ENCODE data around the gene CAMK1D. TPM values are rescaled to one million over a fixed set of nuclear protein-coding genes. Genes with fewer than 3 reads are reported as not detected.
A peak's percentile ranks its signal among the peaks of the same experiment; 100 is the strongest.

The CAMK1D gene
- total RNA-seq, 6 experiments from 2014 or later, result 5.3 to 10.8 (median 9.5) TPM

DNA sequence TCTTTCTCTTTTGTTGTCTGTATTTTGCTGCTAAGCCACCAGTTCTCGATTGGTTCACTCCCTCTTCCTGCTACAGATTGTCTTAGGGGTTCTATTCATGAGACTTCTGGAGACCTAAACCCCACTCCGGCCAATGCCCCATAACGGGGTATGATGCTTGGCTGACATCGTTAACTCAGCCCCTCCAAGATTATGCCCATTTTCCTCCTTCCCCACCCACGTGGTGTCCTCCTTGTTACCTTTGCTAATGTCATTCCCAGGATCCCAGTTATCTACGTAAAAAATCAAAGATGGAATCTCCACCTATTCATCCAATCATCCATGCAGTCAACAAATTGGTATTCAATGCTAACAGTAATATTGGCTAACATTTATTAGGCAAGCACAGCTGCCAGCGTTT, 228.3 kb downstream of the CAMK1D start:
- DNase-seq (no peak), ATAC-seq (no peak)
- no peaks in the 10 kb centered on the region for H3K9me3 ChIP-seq
- H3K27me3 ChIP-seq, result no peaks in the 10 kb centered on the region
- WGBS (ENCODE audit: insufficient coverage, low coverage, low lambda C conversion rate, missing lambda C conversion rate), result 96% methylated on average over 7 of the region's 7 CpGs
- no peak overlapping the region for H3K4me3 ChIP-seq
- TF ChIP-seq, protein P1, sequence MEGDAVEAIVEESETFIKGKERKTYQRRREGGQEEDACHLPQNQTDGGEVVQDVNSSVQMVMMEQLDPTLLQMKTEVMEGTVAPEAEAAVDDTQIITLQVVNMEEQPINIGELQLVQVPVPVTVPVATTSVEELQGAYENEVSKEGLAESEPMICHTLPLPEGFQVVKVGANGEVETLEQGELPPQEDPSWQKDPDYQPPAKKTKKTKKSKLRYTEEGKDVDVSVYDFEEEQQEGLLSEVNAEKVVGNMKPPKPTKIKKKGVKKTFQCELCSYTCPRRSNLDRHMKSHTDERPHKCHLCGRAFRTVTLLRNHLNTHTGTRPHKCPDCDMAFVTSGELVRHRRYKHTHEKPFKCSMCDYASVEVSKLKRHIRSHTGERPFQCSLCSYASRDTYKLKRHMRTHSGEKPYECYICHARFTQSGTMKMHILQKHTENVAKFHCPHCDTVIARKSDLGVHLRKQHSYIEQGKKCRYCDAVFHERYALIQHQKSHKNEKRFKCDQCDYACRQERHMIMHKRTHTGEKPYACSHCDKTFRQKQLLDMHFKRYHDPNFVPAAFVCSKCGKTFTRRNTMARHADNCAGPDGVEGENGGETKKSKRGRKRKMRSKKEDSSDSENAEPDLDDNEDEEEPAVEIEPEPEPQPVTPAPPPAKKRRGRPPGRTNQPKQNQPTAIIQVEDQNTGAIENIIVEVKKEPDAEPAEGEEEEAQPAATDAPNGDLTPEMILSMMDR (IDR thresholded peaks at IDR 0.05), result no peak
- TF ChIP-seq POLR2A (IDR thresholded peaks at IDR 0.05), result no peak
- H3K36me3 ChIP-seq, result no peaks in the 10 kb centered on the region
- intact Hi-C loops (cut with DNase I), result no loop called here
- H3K4me1 ChIP-seq, result peaks cover 0 to 5% (median 0%) of the 10 kb centered on the region in 4 donors
- H3K27ac ChIP-seq, result no peak overlapping the region

DNA sequence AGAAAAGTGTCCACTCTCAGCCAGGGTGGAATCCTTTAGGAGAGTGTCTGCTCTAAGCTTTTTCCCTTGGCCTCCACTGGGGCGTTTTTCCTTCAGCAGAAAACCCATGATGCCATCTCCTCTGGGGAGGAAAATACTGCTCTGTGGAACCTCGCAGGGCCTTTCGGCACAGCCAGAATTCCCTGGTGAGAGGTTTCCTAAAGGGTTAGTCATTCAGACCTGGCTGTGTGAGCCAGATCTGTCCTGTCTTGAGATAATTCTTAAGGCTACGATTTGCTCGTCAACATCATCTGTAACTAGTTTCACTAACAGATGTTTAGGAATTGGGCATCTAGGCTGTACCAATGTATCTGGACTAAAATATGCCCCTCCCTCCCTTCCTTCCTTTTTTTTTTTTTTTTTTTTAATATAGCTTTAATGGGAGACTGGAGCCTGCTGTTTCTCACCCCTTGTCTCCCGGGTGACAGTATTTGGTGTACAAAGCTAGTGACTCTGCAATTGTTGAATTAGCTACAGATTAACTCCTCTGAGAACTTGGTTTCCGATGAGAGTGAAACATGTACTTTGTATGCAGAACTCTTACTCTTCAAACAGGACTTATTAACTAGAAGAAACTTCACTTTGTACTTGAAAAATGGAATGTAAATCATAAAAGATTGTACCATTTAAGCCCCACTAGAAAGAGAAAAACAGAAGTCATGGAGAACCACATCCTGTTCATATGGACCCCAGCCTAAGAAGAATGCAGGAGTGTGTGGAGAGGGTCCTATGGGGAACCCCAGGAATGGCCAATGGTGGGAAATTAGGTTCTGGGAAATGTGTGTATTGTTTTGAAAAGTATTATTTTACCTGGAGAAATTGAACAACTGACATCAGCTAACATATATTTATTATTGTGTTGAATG, 230.9 kb downstream of the CAMK1D start:
- intact Hi-C loops (cut with DNase I), result no loop called here
- TF ChIP-seq, protein P1 (IDR thresholded peaks at IDR 0.05), result no peak
- TF ChIP-seq POLR2A (IDR thresholded peaks at IDR 0.05), result no peak
- Histone ChIP-seq H3K9me3 (no peaks in the 10 kb centered on the region), H3K4me3 (no peak overlapping the region), H3K36me3 (no peaks in the 10 kb centered on the region), H3K27me3 (no peaks in the 10 kb centered on the region), H3K27ac (no peak overlapping the region), H3K4me1 (peaks cover 0 to 5% (median 0%) of the 10 kb centered on the region in 4 donors)
- ATAC-seq (peak in 3 of 4 donors; percentile 62 to 87 (median 63)), DNase-seq (no peak)
- WGBS (ENCODE audit: insufficient coverage, low coverage, low lambda C conversion rate, missing lambda C conversion rate), result 42% methylated on average over 7 of the region's 7 CpGs

DNA sequence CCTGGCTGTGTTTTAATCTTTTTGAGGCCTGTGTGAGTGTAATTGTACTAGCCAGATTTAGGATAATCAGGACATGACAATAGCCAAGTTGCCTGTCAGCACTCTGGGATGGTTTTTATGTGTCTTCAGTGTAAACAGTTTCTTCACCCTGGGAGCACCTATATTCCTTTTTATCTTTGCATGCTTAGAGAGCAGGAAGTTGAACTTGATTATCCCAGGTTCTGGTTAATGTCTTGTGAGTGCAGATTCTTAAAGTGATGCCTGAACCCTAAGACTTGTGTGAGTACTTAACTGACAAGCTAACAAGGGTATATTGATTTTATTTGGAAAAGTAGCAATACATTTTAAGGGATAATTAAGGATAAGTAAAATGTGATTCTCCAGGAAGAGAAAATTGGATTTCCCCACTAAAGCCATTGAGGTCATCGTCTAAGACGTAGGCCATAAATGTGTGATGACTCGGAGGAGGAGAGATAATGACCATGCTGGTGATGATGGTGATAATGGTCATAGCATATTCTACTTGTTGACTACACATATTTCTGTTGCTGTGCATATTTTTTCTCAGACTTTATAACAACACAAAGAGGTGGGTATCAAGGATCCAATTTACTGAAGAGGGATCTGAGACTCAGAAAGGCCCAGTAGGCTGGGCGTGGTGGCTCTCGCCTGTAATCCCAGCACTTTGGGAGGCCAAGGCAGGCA, 234.7 kb downstream of the CAMK1D start:
- H3K36me3 ChIP-seq, result no peaks in the 10 kb centered on the region
- ATAC-seq (no peak), DNase-seq (no peak)
- WGBS (ENCODE audit: insufficient coverage, low coverage, low lambda C conversion rate, missing lambda C conversion rate), result 92% methylated on average over 5 of the region's 5 CpGs
- no peaks in the 10 kb centered on the region for H3K27me3 ChIP-seq
- H3K4me1 ChIP-seq, result peaks cover 0 to 5% (median 0%) of the 10 kb centered on the region in 4 donors
- no peak overlapping the region for H3K27ac ChIP-seq
- no peak overlapping the region for H3K4me3 ChIP-seq
- no peaks in the 10 kb centered on the region for H3K9me3 ChIP-seq
- TF ChIP-seq, protein P1 (IDR thresholded peaks at IDR 0.05), result no peak
- no peak for TF ChIP-seq POLR2A (IDR thresholded peaks at IDR 0.05)
- intact Hi-C loops (cut with DNase I), result no loop called here

DNA sequence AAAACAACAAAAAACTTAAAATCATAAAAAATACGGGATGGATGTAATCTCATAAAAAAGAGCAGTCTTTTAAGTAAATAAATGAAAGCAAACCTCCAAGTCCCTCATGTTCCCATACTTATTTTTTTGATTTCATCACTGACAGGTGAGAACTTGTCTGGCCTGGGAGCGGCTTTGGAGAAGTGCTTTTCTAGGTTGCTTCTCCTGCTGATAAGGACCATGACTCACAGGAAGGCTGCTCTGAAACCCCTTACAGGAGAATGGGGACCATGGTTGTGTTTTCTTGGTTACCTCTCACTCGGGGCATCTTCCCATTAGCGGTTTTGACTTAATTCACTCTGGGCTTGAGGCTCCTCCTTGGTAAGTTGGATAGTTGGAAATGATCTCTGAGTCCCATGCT, 237.4 kb downstream of the CAMK1D start:
- Histone ChIP-seq H3K36me3 (no peaks in the 10 kb centered on the region), H3K4me3 (no peak overlapping the region), H3K27ac (no peak overlapping the region), H3K27me3 (no peaks in the 10 kb centered on the region), H3K9me3 (no peaks in the 10 kb centered on the region), H3K4me1 (peaks cover 0 to 13% (median 0%) of the 10 kb centered on the region in 4 donors)
- TF ChIP-seq, protein P1 (IDR thresholded peaks at IDR 0.05), result no peak
- no peak for TF ChIP-seq POLR2A (IDR thresholded peaks at IDR 0.05)
- intact Hi-C loops (cut with DNase I), result no loop called here
- 76% methylated on average over 4 of the region's 4 CpGs for WGBS (ENCODE audit: insufficient coverage, low coverage, low lambda C conversion rate, missing lambda C conversion rate)
- DNase-seq, result no peak
- ATAC-seq, result no peak

Data from right lobe of liver (tissue), 6 donors.